ENCODE data around the gene ISLR2. TPM values are rescaled to one million over a fixed set of nuclear protein-coding genes. Genes with fewer than 3 reads are reported as not detected.
"Not testable (repeated sequence)": the region's sequence is repeated elsewhere in the genome, so short reads cannot be mapped to it uniquely, and the experiment has no call there.

Gene ISLR2, protein sequence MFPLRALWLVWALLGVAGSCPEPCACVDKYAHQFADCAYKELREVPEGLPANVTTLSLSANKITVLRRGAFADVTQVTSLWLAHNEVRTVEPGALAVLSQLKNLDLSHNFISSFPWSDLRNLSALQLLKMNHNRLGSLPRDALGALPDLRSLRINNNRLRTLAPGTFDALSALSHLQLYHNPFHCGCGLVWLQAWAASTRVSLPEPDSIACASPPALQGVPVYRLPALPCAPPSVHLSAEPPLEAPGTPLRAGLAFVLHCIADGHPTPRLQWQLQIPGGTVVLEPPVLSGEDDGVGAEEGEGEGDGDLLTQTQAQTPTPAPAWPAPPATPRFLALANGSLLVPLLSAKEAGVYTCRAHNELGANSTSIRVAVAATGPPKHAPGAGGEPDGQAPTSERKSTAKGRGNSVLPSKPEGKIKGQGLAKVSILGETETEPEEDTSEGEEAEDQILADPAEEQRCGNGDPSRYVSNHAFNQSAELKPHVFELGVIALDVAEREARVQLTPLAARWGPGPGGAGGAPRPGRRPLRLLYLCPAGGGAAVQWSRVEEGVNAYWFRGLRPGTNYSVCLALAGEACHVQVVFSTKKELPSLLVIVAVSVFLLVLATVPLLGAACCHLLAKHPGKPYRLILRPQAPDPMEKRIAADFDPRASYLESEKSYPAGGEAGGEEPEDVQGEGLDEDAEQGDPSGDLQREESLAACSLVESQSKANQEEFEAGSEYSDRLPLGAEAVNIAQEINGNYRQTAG
- not detected in 2 replicates for total RNA-seq (2014; rRNA removed; shearing (Covaris generic); ENCODE audit: low replicate concordance)

DNA sequence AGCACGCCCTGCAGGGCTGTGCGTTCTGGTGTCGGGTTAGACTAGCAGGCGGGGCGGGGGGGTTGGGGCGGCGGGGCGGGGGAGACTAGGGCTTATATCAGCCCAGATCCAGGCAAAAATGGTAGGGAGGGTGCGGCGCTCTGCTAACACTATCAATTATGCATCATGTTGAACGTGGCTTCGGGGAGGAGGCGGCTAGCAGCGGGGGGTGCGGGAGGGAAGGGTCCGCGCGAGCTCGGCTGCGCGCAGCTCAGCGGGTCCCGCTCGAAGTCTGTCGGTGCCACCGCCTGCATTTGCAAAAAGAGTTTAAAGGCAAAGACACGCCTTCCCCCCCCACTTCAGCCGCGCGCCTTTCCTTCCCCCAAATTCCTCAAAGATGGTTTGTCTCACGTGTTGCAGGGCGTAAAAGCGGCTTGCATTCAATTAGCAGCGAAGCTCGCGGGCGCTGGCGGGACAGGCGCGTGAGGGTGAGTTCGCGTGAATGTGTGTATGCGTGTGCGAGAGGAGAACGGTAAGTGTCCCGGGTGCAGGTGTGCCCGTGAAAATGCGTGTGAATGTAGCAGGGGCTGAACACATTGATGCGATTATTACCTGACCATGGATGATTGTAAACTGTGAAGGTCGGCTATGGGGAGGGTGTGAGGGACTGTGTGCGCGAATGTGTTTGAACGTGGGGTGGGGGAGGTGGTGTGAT lies at the start of gene ISLR2:
Gene ISLR2, plus strand, starts transcription at position 432 of the 694 bp plus-strand sequence. CDS start 2,169 bp downstream, outside the sequence.
- DNase-seq, result peak; percentile 17
- Histone ChIP-seq H3K27me3 (peaks cover 46% of the 10 kb centered on the region), H3K4me3 (no peak within 1 kb of the TSS), H3K36me3 (no peaks in the 10 kb centered on the region), H3K9me3 (no peaks in the 10 kb centered on the region)

DNA sequence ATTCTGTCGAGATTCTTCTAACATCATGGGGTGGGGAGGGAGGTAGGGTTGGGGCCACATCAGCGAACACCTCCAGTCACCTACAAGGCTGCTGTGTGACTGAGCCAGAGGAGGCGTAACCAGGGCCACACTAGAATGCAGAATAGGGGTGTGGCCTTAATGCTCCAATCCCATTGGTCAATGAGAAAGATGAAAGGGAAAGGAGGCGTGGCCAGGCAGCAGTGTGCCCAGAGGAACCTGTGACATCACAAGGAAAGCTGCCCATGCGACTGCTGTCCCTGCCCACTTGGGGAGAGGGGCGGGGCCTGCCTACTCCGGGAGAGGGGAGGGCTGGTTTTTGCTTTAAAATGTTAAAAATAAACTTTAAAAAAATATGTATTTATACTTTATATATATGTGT lies 47.9 kb upstream of the ISLR2 start, which contains the start of gene GOLGA6A:
Gene GOLGA6A, minus strand, starts transcription at position 101 of the 400 bp plus-strand sequence. Its CDS starts 41 bp downstream, at position 60.
- not testable (repeated sequence) for H3K27me3 ChIP-seq, DNase-seq, H3K4me3 ChIP-seq, H3K36me3 ChIP-seq, H3K9me3 ChIP-seq

DNA sequence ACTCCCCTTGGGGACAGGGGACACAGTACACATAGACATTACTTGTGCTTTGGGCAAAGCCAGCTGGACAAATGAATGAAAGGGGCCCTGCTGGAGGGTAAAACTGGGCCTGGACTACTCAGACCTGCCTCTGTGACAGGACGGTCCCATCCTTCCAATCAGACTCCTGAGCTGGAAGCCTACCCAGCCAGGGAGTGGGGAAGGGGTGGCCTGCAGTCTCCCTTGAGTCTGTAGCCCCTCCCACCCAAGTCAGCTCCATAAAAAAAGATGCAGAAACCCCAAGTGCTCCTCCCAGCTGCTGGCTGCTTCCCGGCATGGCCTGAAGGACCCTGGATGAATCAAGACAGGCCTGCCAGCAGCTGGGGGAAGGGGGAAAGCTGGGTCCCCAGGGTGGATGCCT lies 35.8 kb upstream of the ISLR2 start:
- DNase-seq, H3K4me3 ChIP-seq, H3K27me3 ChIP-seq, H3K36me3 ChIP-seq, H3K9me3 ChIP-seq: not testable (repeated sequence)

DNA sequence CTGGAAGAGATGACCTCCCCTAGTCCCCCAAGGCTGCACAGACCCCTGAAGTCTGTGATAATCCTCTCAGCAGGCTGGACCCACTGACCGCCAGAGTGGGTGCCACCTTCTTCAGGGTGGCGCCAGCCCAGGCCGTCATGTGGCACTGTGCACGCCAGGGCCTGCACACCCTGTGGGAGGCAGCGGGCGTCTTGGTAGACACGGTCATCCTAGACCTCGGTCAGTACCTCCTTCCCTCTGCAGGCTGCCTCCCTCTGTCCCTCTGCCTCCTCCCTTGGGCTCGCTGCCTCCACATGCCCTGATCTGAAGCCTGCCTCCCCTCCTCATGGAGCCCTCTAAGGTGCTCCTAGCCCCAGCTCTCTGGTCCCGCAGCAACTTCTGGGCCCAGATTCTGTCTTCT lies 34.8 kb upstream of the ISLR2 start:
- not testable (repeated sequence) for H3K36me3 ChIP-seq, H3K9me3 ChIP-seq, H3K27me3 ChIP-seq, H3K4me3 ChIP-seq, DNase-seq

DNA sequence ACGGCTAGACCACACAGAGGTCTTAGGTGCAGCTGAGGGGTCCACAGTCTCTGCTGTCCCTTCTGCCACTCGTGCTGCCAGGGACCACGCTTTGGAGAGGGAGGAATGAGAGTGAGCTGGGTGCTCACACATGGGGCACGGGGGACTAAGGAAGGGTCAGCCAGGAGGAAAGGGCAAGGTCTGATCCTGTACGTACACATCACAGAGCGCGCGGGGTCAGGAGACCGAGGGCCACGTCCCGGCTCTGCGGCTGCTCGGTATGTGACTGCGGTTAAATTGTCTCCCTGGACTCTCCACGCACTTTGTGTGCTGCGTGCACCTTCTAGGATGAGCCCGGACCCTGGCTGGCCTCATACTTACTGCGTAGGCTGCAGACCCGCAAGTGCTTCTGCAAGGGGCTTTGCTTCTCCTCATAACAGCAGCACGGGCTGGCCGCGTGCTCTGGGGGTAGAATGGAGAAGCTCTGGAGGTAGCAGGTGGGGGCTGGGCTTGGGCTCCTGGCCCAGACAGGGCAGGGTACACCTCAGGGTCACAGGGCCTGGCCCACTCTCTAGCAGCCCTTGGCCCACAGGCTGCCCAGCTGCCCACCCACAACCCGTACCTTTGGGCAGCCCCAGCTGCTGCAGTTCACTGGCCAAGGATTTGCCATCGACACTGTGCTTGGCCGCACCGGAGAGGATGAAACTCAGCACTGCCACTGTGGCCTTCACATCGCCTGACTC lies 33.5 kb upstream of the ISLR2 start:
- not testable (repeated sequence) for H3K9me3 ChIP-seq

DNA sequence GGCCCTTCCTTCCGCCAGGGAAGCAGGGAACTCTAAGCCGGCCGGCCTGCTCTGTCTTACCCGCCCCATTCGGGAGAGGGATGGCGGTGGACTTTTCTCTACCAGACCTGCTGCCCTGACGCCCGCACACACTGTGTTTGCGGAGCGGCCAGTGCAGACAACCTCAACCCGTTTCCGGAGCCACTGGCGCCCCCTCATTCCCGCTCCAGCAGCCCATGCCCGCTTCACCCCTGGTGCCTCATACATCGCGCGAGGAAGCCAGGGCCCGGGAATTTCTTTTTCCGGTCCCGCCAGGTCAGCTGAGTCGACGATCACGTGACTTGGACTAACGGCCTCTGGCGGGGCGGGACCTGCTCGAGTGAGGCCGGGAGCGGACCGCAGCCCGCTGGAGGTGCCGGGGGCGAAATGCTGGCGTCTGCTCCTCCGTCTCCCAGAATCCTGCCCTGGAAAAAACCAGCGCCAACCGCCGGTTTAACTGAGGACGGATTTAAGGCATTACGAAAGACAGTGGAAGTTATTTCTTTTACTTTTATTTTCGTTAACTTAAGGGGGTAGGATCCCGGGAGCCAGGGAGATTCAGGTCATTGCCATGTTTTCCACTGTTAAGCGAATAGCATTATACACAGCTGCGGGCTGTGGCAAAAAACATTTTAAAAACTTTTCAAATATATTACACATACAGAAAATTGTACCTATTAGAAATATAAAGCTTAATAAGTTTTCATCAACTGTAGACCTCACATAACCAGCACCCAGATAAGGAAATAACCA lies 30.2 kb upstream of the ISLR2 start:
- H3K4me3 ChIP-seq, result peak overlapping the region; percentile 47
- not testable (repeated sequence) for H3K27me3 ChIP-seq, H3K36me3 ChIP-seq, H3K9me3 ChIP-seq
- DNase-seq, result peak; percentile 96

More for the DNA sequence above, 33.5 kb upstream of the ISLR2 start:
- H3K4me3 ChIP-seq, H3K27me3 ChIP-seq, H3K36me3 ChIP-seq, DNase-seq: not testable (repeated sequence)

DNA sequence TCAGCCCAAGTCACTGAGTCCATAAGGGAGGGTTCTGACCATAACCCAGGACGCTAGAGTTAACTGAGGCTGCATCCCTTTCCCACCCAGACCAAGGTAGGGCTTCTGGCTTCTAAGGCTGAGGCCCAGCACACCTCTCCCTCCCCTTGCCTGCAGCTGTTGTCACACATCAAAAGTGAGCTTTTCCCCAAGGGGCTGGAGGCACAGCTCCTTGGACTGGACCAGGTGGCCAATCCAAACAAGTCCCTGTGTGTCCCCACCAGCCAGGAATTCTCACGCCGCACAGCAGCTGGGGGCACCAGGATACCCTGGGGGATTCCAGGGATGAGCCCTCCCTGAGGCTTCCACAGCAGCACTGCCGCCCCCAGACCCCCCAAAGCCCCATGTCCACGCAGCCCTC lies 22.3 kb upstream of the ISLR2 start:
- Histone ChIP-seq H3K4me3 (no peak overlapping the region), H3K27me3 (no peaks in the 10 kb centered on the region), H3K9me3 (no peaks in the 10 kb centered on the region), H3K36me3 (no peaks in the 10 kb centered on the region)
- no peak for DNase-seq

DNA sequence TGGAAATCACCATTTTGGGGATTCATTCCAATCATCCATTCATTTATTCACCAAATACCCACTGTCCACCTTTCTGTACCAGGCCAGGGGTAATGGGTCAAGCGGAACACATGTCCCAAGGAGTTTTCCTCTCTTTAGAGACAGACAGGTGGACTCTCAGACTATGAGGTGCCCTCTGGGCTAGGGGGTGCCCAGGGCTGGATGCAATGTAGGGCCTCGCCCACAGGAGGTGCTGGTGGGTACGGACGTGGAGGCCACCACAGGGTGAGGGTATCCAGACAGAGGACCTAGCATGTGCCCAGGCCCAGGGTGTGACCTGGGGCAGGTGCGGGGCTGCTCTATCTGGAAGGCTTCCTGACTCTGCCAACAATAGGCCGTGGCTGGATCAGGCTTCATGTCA lies 21.8 kb upstream of the ISLR2 start:
- not testable (repeated sequence) for H3K36me3 ChIP-seq, H3K27me3 ChIP-seq, H3K9me3 ChIP-seq, H3K4me3 ChIP-seq, DNase-seq

DNA sequence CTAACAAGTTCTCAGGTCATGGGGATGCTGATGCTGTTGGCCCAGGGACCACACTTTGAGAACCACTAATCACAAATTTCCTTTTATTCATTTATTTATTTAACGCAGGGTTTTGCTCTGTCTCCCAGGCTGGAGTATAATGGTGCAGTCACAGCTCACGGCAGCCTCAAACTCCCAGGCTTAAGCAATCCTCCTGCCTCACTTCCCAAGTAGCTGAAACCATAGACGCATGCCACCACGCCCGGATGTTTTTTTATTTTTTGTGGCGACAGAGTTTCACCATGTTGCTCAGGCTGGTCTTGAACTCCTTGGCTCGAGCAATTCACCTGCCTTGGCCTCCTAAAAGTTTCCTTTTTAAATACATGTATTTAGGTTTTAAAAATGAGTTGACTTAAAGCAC lies 20.7 kb upstream of the ISLR2 start:
- no peak for DNase-seq
- Histone ChIP-seq H3K36me3 (no peaks in the 10 kb centered on the region), H3K4me3 (no peak overlapping the region), H3K27me3 (no peaks in the 10 kb centered on the region), H3K9me3 (no peaks in the 10 kb centered on the region)

DNA sequence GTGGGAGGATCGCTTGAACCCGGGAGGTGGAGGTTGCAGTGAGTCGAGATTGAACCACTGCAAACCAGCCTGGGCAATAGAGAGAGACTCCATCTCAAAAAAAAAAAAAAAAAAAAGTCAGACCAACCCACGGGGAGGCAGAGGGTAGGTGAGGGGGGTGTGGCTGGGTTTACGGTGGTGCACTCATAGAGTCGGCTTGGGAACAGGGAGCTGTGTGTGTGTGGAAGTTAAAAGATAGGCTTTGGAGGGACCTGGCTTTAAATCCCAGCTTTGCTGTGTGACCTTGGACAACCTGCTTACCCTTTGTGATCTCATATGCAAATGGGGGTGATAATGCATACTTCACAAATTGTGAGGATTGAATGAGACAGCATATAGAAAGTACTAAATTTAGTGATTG lies 10.0 kb upstream of the ISLR2 start:
- no peaks in the 10 kb centered on the region for H3K9me3 ChIP-seq
- H3K4me3 ChIP-seq, result no peak overlapping the region
- H3K27me3 ChIP-seq, result peaks cover 10% of the 10 kb centered on the region
- no peak for DNase-seq
- H3K36me3 ChIP-seq, result no peaks in the 10 kb centered on the region

DNA sequence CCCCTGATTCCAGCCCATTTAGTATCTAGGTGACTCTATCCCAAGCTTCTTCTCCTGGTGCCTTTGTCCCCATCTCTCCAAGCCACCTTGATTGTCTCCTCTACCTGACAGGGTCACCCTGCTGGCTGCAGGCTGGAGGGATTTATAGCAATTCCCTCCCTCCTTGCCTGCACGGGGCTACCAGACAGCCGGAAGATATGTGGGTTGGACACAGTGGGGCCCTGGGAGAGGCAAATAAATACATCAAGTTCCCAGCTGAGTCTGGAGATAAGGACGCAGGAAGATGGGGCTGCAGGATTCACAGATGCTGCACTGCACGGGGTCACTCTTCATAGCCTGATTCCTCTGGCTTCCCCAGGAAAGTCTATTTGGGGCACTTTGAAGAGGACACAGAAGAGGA lies 9.3 kb upstream of the ISLR2 start:
- DNase-seq, result no peak
- Histone ChIP-seq H3K36me3 (no peaks in the 10 kb centered on the region), H3K27me3 (peaks cover 10% of the 10 kb centered on the region), H3K9me3 (no peaks in the 10 kb centered on the region), H3K4me3 (no peak overlapping the region)

DNA sequence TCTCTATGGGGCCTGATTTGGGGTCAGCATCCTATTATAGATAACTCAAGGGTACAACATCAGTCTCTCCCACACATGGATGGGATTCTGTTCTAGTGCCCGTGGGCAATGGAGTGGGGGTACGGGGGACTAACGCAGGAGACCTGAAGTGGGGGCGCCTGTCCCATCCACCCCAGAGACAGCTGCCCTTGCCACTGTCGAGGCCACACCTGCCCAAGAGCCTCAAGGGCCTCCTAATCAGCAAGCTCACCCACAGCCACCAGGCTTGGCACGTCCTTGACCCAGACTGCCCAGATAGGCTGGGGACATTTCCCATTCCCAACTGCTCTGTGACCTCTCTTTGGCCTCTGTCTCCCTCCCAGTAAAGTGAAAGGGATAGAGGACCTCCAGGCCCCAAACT lies 8.5 kb upstream of the ISLR2 start:
- Histone ChIP-seq H3K27me3 (peaks cover 10% of the 10 kb centered on the region), H3K9me3 (no peaks in the 10 kb centered on the region), H3K4me3 (no peak overlapping the region), H3K36me3 (no peaks in the 10 kb centered on the region)
- DNase-seq, result no peak

DNA sequence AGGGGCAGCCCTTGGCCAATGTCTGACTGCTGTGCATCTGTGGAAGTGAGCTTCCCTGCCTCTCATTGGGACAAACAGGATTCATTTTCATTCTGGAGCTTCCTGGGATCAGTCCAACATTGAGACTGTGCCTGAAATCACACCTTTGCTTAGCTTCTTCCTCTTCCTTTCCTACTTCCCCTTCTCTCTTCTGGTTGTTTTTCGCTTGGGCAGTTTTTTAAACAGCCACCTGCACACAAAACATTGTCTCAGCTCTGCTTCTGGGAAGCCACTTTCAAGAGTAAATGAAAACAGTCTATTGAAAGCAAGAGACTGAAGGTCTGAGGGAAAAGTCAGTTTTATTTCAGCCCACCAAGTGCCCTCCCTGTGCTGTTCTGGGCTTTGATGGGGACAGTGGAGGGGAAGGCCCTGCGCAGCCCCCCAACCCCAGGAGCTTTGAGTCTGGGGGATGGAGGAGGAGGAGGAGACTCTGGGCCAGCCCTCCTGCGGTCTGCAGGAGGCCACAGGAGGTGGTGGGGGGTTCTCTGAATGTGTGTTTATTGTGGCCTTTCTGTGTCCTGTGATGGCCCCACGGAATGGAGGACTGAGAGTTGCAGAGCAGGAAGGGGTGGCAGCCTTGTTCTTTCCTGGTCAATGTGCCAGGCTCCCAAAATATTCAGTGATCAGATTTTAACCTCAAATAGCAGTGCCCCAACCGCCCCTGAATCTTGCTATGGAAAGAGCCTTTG lies 7.8 kb upstream of the ISLR2 start:
- Histone ChIP-seq H3K4me3 (no peak overlapping the region), H3K27me3 (peaks cover 10% of the 10 kb centered on the region), H3K36me3 (no peaks in the 10 kb centered on the region), H3K9me3 (no peaks in the 10 kb centered on the region)
- no peak for DNase-seq

DNA sequence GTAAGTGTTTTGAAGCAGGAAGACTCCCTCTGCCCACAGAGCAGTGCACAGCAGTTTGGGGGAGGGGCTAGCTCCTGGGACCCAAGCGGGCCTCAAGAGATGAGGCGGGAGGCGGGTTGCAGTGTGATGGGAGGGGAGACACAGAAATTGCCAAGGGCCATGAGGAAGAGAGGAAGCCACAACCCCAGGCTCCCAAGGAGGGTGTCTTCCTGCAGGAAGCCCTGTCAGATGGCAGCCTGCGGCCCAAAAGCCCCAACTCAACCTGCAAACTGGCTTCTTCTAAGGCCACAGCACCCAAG lies 7.3 kb upstream of the ISLR2 start:
- no peak overlapping the region for H3K4me3 ChIP-seq

DNA sequence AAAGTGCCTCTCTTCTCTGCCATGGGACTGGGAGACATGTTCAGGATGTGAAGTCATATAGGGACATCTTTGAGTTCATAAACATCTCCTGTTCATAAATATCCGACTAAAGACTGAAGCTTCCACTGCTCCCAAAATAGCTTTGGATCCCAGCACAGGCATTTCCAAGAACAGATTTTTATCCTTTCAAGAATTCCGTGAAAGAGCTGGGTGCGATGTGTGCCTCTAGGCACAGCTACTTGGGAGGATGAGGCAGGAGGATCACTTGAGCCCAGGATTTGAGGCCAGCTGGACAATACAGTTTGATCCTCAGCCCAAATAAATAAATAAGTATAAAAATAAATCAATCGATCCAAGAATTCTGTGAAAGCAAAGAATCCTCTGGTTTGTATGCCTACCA lies 6.7 kb upstream of the ISLR2 start:
- no peak for DNase-seq
- H3K36me3 ChIP-seq, result no peaks in the 10 kb centered on the region
- peaks cover 17% of the 10 kb centered on the region for H3K27me3 ChIP-seq
- H3K9me3 ChIP-seq, result no peaks in the 10 kb centered on the region
- H3K4me3 ChIP-seq, result no peak overlapping the region

More for the DNA sequence above, 7.3 kb upstream of the ISLR2 start:
- Histone ChIP-seq H3K9me3 (no peaks in the 10 kb centered on the region), H3K27me3 (peaks cover 12% of the 10 kb centered on the region), H3K36me3 (no peaks in the 10 kb centered on the region)
- no peak for DNase-seq

DNA sequence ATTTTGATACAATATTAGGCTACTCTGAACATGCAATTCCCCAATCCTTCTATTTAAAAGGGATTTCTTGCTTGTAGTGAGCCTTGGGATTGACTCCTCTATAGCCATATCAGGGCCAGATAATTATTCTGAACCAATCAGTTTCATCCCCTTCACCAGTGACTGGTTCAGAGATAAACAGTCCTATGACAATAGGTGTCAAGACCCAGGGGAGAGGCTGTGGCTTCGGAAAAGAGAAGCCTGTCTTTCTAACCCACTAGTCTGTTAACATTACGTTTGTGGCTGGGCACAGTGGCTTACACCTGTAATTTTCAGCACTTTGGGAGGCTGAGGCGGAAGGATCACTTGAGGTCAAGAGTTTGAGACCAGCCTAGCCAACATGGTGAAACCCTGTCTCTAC lies 6.2 kb upstream of the ISLR2 start:
- H3K27me3 ChIP-seq, result peaks cover 22% of the 10 kb centered on the region
- no peaks in the 10 kb centered on the region for H3K9me3 ChIP-seq
- H3K4me3 ChIP-seq, result no peak overlapping the region

More for the DNA sequence above, 6.2 kb upstream of the ISLR2 start:
- no peak for DNase-seq
- no peaks in the 10 kb centered on the region for H3K36me3 ChIP-seq
